ENCODE measurements around the gene SEPTIN1.

Gene SEPTIN1, protein sequence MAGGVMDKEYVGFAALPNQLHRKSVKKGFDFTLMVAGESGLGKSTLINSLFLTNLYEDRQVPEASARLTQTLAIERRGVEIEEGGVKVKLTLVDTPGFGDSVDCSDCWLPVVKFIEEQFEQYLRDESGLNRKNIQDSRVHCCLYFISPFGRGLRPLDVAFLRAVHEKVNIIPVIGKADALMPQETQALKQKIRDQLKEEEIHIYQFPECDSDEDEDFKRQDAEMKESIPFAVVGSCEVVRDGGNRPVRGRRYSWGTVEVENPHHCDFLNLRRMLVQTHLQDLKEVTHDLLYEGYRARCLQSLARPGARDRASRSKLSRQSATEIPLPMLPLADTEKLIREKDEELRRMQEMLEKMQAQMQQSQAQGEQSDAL

DNA sequence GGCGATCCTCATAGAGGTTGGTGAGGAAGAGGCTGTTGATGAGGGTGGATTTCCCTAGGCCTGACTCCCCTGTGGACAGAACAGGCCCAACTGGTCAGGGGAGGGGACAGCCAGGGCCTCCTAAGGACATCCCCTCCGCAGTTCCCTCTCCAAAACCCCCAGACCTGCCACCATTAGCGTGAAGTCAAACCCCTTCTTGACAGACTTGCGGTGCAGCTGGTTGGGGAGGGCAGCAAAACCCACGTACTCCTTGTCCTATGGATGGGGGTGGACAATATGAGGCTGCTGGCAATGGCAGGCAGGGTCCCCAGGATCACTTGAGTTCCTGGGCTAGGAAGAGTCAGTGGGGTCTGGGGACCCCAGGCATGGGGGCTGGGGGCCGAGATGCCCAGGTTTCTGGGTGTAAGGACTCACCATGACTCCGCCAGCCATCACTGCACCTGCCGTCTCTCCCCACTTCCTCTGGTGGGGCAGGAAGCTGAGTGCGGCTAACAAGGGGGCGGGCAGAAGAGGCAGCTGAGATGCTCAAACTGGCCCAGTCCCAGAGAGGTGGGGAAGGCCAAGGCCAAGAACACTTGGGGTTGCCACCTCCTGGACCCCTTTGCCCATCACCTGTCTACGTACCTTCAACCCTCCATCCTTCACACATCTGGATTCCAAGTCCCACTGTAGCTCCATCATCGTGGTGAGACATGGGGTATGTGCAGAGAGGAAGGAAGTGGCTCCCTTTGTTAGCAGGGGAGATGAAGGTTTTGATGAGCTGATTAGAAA is at the start of gene SEPTIN1:
Gene SEPTIN1 (minus strand): TSS at position 451 of the 771 bp plus-strand sequence. CDS start 19 bp downstream, at position 432.
- no peak for DNase-seq (ENCODE audit: low read depth, low spot score)

DNA sequence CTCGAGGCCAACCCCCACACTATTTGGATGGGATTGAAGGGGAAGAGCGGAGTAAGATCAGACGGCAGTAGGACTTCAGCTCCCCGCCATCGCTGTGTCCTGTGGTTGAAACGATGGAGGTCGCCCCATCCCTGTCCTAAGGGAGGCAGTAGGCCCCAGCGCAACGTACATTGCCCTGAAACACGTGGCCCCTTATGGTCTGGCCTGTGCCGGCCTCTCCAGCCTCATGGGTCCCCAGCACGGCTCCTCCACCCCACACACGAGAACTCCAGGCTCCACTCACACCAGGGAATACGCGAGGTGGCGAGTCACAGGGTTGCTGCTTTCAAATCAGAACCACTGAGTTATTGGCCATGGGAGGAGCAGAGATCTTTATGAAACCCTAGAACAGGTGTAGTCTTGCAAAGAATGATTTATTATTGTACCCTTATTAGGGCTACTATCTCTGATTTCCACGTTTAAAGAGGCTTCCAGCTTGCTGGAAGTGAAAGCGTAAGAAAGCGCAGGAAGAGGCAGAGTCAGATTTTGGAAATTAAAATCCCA is 48.1 kb upstream of the SEPTIN1 start:
- DNase-seq (ENCODE audit: low read depth, low spot score): no peak

DNA sequence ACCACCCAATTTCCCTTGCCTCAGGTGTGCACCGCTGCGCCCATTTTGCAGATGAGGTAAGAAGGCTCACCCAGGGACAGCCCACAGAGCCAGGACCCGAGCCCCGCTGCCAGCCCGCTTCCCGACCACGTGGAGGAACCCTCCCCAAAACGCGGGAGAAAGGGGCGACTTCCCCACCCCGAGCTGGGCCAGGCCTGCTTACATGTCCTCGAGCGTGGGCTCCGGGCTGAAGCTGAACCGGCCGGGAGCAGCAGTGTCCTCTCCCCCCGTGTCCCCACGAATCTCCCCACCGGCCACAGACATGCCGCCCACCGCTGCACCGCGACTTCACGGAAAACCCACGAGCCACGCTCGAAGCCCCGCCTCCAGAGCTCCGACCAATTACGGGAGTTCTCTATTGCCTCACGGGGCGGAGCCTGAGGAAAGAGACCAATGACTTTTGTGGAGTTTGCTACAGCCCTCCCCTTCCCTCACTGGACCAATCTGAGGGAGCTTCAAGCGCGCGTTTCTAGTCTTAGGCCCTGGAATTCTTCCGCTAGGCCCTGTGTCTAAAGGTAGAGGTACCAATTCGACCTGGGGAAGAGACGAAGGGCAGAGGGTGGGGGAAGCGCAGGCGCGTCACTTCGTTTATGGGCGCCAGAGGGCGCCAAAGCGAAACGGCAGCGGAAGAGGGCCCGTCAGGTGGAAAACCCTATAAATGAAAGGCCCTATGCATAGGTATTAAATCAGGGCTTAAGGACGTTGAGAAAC is 47.5 kb upstream of the SEPTIN1 start, which contains the start of gene DCTPP1:
Gene DCTPP1 (minus strand): TSS at position 353 of the 750 bp plus-strand sequence. CDS start 50 bp downstream, at position 303.
- peak; percentile 100 for DNase-seq (ENCODE audit: low read depth, low spot score)

DNA sequence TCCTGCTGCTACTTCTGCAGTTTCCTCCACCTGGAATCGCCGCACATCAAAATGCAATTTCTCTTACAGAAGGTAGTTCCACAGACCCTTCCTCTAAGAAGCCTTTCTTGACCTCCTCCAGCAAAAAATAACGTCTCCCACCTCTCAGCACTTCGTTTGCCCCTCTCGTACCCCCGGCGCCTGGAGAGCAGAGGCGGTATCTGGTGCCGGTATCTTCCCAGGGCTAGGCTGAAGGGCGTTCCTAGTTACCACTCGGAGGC is 47.0 kb upstream of the SEPTIN1 start:
- DNase-seq (ENCODE audit: low read depth, low spot score): no peak

DNA sequence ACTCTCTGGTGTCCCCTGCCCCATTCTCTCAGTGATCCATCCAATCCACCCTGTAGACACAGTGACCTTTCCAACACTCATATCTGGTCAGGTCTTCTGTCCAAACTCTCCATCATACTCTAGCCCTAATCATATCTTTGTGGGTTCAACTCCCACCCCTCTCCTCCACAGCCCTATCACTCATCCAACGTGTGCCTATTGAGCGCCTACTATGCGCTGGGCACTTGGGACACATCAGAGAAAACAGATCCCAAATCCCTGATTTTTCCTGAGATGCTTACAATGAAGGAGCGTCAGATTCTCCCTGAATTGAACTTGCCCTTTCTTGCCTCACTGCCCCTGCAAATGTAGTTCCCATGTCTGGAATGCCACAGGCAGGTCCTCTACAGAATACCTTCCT is 45.7 kb upstream of the SEPTIN1 start:
- no peak for DNase-seq (ENCODE audit: low read depth, low spot score)

DNA sequence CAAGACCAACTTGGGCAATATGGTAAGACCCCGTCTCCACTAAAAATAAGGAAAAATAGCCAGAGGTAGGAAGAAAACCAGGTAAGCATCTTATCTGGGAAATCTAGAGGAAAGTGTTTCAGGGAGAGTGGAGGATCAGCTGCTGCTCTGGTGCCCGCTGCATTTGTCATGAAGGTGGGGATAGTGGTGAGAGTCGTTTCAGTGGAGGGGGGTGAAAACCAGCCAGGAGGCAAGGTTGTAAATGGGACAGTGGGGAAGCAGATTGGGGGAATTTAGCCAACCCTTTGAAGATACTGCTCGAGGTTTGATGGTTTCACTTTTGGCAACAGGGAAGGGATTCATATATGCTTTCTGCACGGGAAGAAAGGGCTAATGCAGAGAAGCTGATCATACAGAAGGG is 38.6 kb upstream of the SEPTIN1 start:
- DNase-seq (ENCODE audit: low read depth, low spot score): no peak

DNA sequence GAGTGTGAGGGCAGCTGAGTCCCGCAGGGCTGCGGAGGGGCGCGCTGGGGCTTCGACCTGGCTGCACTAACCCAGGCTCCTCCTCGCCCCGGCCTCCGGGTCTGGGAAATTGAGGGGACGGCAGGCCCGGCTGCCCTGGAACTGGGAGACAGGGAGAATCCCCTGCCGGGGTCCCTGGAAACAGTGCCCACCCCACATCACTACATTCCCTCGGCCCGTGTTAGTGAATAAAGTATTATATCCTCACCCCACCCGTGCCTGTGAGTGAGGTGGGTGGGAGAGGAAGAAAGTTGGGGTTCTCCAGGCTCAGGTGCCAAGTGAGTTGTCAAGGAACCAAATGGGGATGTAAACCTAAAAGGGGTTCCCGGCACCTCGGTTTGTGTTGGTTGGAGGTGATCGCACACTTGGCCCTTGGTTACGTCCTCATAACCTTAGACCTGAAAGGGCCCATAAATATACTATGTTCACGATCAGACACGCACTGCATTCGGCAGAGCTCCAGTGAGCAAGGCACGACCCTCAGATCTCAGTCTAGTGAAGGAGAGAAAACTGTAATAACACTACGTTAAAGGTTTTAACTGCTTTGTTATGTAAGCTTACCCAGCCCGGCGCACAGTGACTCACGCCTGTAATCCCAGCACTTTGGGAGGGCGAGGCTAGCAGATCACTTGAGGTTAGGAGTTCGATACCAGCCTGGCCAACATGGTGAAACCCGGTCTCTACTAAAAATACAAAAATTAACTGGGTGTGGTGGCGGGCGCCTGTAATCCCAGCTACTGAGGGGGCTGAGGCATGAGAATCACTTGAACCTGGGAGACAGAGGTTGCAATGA is 36.2 kb upstream of the SEPTIN1 start:
- no peak for DNase-seq (ENCODE audit: low read depth, low spot score)

DNA sequence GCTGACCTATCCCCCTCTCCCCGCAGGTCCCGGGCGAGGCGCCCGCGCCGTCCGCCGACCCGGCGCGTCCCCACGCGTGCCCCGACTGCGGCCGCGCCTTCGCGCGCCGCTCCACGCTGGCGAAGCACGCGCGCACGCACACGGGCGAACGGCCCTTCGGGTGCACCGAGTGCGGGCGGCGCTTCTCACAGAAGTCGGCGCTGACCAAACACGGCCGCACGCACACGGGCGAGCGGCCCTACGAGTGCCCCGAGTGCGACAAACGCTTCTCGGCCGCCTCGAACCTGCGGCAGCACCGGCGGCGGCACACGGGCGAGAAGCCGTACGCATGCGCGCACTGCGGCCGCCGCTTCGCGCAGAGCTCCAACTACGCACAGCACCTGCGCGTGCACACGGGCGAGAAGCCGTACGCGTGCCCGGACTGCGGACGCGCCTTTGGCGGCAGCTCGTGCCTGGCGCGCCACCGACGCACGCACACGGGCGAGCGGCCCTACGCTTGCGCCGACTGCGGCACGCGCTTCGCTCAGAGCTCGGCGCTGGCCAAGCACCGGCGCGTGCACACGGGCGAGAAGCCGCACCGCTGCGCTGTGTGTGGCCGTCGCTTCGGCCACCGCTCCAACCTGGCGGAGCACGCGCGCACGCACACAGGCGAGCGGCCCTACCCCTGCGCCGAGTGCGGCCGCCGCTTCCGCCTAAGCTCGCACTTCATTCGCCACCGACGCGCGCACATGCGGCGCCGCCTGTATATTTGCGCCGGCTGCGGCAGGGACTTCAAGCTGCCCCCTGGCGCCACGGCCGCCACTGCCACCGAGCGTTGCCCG is 35.4 kb upstream of the SEPTIN1 start:
- peak; percentile 98 for DNase-seq (ENCODE audit: low read depth, low spot score)

DNA sequence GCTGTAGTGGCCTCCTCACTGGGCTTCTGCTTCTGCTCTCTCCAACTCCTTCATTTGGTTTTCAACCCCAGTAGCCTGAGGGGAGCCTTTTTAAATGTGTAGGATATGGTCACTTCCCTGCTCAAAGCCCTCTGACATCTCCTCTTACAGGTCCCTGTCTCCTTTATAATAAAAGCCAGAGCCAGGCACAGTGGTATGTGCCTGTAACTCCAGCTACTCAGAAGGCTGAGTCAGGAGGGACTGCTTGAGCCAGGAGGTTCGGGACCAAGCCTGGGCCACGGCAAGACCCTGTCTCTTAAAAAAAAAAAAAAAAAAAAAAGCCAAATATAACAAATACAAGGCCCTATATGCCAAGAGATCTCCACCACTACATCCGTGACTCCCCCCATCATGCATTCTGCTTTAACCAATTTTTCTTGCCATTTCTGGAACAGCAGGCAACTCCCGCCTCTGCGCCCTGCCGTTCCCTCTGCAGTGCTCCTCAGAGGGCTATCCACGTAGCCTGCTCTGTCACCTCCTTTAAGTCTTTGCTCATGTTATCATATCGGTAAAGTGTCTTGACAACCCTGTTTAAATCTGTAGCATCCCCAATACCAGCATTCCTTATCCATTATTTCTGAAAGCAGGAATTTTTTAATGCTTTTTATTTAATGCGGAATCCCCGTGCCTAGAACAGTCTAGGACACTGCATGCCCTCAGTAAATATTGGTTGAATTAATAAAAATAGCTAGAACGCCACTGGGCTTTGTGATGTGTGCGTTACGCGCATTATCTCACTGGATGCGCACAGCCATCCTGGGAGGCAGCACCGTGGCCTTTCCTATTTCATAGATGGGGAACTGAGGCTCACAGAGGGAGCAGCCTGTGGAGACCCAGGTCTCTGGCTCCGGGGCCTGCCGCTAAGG is 34.5 kb upstream of the SEPTIN1 start:
- DNase-seq (ENCODE audit: low read depth, low spot score): peak; percentile 66

DNA sequence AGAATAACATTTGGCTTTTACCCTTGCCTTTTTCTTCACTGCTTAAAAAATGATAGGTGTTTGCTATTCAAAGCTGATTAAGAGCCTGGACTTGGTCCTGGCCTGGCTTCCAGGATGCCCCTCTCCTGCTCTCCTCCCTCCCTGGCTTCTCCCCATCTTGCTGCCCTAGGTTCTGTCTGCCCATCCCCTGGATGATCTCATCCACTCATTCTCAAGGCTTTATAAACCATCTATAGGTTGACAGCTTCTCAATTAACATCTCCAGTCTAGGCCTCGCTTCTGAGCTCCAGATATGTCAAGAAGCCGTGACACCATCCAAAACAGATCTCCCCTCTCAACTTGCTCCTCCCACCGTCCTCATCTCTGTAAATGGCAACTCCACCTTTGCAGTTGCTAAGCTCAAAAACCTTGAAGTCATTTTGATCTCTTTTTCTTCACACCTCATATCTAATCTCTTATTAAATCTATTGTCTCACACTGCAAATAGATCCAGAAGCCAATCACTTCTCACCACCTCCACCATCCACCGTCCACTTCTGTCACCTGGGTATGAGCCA is 33.8 kb upstream of the SEPTIN1 start:
- DNase-seq (ENCODE audit: low read depth, low spot score): no peak

DNA sequence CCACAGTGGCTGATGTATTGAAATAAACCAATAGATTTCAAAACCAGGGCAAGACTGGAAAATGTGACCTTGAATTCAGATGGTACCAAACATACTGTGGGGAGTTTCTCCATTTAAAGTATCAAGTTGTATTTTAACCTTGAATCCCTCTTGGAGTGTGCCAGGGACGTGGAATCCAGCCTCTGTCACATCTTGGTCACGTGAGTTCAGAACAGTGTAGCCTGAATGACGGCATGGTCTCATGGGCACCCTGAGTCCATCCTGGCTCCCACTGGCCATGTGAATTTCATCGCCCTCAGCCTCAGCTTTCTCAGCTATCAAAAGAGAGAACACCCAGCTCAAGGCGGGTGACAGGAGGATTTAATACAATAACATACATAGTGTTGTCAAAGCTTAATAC is 31.8 kb upstream of the SEPTIN1 start:
- no peak for DNase-seq (ENCODE audit: low read depth, low spot score)

DNA sequence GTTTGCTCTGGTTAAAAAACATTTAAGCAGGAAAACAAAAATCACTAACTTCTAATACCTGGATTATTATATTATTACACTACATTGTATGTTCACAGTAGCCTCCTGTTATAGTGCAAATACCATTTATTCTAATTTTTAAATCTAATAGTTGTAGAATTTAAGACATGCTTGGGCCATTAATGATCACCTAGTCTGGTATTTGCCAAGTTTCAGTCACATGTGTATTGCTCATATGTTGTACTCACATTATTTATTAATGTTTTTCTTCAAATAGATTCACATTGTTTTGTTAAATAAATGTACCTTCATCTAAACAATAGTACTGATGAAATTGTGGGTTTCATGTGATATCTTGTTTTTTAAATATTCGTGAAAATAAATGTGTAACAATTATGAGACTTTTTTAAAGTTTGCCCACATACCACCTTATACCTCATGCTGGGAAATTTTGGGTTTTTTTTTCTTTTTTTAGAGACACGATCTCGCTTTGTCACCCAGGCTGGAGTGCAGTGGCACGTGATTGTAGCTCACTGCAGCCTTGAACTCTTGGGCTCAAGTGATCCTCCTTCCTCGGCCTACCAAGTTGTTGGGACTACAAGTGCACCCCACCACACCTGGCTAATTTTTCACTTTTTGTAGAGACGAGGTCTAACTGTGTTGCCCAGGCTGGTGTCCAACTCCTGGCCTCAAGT is 30.9 kb upstream of the SEPTIN1 start:
- DNase-seq (ENCODE audit: low read depth, low spot score): no peak

DNA sequence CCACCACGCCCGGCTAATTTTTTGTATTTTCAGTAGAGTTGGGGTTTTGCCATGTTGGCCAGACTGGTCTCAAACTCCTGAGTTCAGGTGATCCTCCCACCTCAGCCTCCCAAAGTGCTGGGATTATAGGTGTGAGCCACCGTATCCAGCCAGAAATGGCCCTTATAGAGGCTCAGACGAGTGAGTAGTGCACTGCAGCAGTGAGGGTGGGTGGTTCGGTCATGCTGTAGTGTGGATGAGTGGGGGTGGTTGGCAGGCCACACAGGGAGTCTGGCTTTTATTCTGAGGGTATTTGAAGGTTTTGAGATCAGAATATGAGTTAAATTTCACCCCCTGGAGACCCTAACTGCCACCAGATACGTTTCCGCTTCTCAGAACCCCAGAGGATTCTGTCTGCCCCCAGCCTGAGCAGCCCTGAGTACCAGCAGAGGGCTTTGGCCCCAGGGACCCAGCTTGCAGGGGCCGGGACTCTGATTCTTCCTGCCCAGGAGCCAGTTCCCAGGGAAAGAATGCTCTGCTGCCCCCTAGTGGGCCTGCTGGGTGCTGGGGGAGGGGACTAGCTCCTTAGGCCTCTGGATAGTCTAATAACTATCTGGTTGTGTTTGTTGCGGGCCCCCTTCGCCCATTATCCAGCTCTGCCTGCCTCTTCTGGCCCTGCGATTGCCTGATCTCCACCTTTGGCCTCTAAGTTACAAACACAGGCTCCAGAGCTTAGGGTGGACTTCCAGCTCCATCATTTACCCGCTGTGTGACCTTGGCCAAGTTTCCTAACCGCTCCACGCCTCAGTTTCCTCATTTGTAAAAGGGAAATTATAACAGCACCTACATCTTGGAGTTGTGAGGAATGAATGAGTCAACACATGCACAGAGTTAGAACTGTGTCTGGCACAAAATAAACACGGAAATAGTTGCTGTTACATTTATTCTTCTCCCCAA is 27.0 kb upstream of the SEPTIN1 start:
- peak; percentile 95 for DNase-seq (ENCODE audit: low read depth, low spot score)

DNA sequence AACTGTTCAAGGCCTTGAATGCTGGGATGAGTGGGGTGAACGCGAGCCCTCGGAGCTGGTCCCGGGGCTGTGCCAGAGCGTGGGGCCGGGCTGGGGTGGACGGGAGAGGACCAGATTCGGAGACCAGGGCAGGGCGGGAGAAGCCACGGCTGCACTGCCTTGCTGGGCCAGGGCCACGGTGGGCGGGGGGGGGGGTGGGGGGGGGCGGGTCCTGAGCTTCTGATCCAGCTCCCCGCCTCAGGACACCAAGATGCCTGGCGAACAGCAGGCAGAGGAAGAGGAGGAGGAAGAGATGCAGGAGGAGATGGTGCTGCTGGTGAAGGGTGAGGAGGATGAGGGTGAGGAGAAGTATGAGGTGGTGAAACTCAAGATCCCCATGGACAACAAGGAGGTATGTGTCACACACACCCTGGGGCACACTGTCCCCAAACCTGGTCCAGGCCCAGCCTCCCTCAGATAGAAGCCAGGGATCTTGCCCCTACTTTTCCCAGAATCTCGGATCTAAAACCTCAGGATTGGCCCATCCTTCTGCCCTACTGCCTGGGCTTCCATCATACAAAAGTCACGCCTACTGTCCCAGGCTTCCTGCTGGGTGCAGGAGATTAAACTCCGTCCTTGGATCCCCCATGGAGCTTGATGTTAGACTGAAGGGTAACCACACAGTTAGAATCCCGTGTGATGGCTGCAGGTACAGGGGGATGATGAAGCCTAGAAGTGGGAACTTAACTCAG is 25.6 kb upstream of the SEPTIN1 start:
- DNase-seq (ENCODE audit: low read depth, low spot score): peak; percentile 41

DNA sequence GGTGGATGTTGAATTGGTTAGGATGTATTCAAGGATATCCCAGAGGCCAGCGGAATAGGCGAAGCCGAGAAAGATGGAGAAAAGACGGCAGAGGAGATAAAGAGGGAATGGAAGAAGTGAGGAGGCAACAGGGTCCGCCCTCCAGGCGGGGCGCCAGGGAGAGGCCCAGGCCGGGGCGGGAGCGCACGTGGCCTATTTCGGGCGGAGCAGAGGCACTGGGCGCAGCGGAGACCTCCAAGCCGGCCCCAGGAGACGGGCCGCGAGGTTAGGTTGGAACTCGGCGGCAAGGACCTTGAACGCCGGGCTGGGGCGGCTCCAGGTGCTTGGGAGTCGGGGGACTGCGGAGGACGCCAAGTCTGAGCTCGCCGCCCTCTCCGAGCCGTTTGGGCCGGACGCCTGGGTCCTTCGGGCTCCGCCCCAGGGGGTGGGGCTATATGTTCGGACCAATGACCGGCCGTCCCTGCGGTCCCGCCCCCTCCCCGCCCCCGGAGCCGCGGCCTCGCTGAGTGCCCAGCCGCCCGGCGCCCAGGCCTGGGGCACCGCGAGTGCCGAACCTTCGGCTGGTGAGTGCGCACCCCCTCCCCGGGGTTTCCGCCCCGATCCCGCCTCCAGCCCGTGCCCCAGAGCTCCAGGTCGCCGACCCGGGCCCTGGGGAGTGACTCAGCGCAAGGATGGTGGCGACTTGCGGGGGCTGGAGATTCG is 24.9 kb upstream of the SEPTIN1 start, which contains the start of gene ZNF771:
Gene ZNF771 (plus strand): TSS at position 505 of the 702 bp plus-strand sequence. CDS start 448 bp downstream, outside the sequence.
- peak; percentile 94 for DNase-seq (ENCODE audit: low read depth, low spot score)

DNA sequence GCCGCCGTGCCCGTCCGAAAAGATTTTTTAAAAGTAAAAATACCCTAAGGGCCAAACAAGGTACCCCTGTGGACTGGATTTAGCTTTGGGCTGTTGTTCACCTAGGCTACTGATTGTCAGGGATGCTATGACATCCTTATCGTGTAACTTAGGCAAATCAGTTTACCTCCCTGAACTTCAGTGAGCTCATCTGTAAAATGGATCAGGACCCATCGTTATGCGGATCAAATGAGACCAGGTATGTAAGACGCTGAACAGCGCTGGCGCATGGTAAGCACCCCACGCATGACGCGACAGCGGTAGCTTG is 24.4 kb upstream of the SEPTIN1 start:
- no peak for DNase-seq (ENCODE audit: low read depth, low spot score)

All from ELF-1 (cell line).